GM13976 (cell line): ENCODE data around the gene LGR4.

ENCODE experiments used
- DNase-seq: peaks from one replicate; pipeline ENCODE4 v3.0.0; 2012; ENCODE audit warnings: low spot score
- CTCF ChIP-seq: IDR thresholded peaks from 2 replicates; pipeline ENCODE4 v1.5.1; 2012; ENCODE audit warnings: borderline replicate concordance, mild to moderate bottlenecking; ENCODE audit not compliant: insufficient read depth; ENCODE audit errors: extremely low read depth, missing control alignments, control extremely low read depth
- in situ Hi-C: fragments of 300-500 bp; cut with MboI; formaldehyde crosslinking; loops from one replicate; pipeline ENCODE4 v1.12.0; 2022; ENCODE audit warnings: low sequenced_read_pairs, mixed read lengths, inconsistent platforms; ENCODE audit not compliant: unreplicated experiment

LGR4 gene

GRCh38 chr11:27379449-27379848 is 93.1 kb downstream of the LGR4 start:
- no peak for TF ChIP-seq CTCF
- DNase-seq = no peak
- in situ Hi-C loops = no loop called here

- no peak for DNase-seq
- in situ Hi-C loops = no loop called here
- no peak for TF ChIP-seq CTCF
These were observed 97.2 kb downstream of the LGR4 start for GRCh38 chr11:27375370-27375769.

GRCh38 chr11:27373856-27374602 is 98.6 kb downstream of the LGR4 start:
- no peak for TF ChIP-seq CTCF
- no peak for DNase-seq
- in situ Hi-C loops = no loop called here

GRCh38 chr11:27373392-27373791 is 99.2 kb downstream of the LGR4 start:
- in situ Hi-C loops = no loop called here
- no peak for TF ChIP-seq CTCF
- DNase-seq = no peak

- TF ChIP-seq CTCF = no peak
- in situ Hi-C loops = no loop called here
- DNase-seq = no peak
These were observed 100.4 kb downstream of the LGR4 start for GRCh38 chr11:27372164-27372563.

GRCh38 chr11:27371489-27371888 is 101.1 kb downstream of the LGR4 start:
- in situ Hi-C loops = no loop called here
- no peak for DNase-seq
- TF ChIP-seq CTCF = no peak
